HL-60/S4 (cell line): ENCODE data around the gene AFG3L2.

ENCODE experiments used
- in situ Hi-C: fragments of 300-500 bp; cut with MboI; formaldehyde crosslinking; loops from 2 replicates; pipeline ENCODE4 v1.14.3; 2022; ENCODE audit warnings: low sequenced_read_pairs

The AFG3L2 gene

DNA sequence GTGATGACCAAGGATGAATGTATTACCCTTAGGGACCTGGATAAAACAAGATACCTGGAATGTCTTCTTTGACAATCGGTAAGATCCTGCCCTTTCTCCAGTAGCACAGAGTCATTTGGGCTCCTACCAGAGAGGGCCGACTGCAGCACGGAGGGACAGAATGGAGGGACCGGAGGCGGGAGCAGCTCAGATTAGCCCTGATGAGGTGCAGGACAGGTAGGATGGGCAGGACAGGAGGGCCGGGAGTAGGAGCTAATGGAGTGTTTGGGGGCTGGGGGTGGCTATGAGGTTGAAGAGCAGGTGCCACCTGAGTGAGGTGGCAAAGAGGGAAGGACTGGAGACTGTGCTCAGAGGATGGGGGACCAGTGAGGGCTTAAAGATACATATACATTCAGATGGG lies 20.8 kb upstream of the AFG3L2 start:
- in situ Hi-C loops: loop anchor here (25.0 kb wide), 1 partner anchor 540 kb away; the partner anchor contains the start of gene SEH1L

DNA sequence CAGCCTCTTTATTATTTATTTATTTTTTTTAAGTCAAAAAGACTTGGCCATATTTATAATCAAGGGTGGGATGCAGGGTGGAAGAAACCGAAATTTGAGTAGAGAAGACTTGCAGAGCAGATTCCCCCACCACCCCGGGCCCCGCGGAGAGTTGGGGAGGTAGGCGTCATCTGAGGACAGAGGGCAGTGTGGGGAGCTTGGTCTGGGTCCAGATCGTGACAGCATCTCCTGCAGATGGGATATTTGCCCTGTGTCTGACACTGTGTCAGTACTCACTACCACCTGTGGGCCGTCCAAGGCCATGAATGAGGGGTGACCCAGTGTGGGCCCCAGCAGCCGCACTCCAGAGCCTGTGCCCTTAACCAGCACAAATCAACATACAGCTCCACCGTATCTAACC lies 20.2 kb upstream of the AFG3L2 start:
- in situ Hi-C loops: loop anchor here (25.0 kb wide), 1 partner anchor 540 kb away; the partner anchor contains the start of gene SEH1L

DNA sequence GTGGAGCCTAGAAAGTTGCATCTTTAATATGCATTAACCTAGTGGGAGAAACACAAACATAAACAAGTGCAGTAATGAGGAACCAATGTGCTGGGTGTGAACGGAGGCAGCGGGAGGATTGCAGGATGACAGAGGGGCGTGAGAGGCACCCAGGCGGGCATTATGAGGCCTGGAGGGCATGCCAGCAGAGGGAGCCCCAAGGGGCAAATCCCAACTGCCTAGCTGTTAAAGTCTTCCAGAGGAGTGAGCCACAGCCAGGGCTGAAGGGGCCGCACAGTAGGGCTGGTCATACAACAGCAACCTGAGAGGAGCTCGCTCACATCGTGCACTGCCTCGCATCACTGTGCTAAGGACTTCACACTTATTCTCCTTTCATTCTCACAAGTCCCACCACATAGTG lies 17.4 kb upstream of the AFG3L2 start:
- in situ Hi-C loops: loop anchor here (25.0 kb wide), 1 partner anchor 543 kb away; the partner anchor contains the start of gene SEH1L

DNA sequence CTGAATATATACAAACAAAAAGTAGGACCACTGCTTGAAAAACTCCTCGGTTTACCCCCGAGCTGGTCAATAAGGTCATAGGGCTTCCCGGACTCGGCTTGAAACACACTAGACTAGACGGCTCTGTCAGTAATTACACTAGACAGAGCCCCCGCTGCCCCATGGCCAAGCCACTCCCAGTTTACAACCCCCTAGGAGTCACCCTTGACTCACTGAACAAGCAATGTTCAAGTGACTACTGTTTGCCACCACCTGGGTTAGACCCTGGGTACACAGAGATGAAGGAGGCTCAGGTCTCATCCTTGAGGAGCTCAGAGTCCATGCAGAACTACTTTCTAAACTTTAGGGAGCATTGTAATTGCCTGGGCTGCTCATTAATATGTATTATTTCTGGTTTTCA lies 17.0 kb upstream of the AFG3L2 start:
- in situ Hi-C loops: loop anchor here (25.0 kb wide), 1 partner anchor 543 kb away; the partner anchor contains the start of gene SEH1L

DNA sequence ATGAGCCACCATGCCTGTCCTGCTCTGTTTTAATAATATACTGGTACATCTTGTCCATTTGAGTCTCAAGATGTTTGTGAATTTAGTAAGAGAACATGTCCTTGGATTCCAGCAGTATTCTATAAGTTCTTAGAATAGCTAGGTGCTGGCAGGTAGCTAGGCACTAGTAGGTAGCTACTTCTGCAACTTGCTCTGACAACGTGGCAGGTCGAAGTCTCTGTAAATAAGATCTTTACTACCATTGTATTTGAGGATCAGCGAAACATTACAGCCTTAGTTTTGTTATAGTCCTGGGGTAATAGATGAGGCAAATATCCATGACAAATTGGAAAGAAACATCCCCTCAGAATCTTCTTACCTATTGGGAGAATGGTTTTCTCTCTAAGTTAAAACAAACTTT lies 16.5 kb upstream of the AFG3L2 start:
- in situ Hi-C loops: loop anchor here (25.0 kb wide), 1 partner anchor 544 kb away; the partner anchor contains the start of gene SEH1L

DNA sequence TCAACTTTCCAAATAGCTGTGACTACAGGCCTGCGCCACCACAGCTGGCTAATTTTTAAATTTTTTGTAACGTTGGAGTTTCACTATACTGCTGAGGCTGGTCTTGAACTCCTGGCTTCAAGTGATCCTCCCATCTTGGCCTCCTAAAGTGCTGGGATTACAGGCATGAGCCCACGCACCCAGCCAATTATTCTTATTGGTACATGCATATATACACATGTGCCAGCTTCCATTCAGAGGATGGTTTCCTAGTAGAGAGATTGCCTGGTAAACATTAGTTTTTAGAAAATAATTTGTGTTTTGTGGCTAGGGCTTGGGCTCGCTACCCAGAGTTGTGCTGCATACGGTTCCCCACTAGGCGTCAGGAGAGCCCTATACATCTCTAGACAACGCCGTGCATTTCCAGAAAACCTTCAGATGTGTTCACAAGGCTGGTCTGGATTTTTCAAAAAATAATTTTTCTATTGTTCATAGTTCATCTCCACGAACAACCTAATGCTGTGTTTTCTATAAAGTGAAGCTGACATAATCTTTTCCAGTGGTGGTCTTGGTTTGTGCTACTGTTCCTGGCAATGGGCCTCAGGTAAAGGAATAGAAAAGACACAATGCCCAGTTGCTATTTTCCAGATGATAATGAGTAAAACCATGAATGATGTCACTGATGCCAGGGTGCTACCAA lies 14.6 kb upstream of the AFG3L2 start:
- in situ Hi-C loops: loop anchor here (25.0 kb wide), 1 partner anchor 546 kb away; the partner anchor contains the start of gene SEH1L

DNA sequence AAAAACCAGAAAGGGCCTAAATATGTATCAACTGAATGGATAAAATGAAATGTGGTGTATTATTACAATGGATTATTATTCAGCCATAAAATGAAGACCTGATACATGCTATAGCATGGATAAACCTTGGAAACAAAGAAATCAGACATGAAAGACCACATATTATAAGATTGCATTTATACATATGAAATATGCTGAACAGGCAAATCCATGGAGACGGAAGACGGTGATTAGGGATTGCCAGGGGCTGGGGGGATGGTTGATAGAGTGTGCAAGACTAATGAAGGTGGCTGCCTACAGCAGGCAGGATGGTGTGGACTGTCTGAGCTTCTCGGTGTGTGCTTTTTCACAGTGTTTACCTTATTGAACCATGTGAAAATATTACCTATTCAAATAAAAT lies 11.4 kb upstream of the AFG3L2 start:
- in situ Hi-C loops: loop anchor here (10.0 to 25.0 kb wide), 2 partner anchors 266 to 549 kb away; partner anchors contain the start of genes SEH1L and SPIRE1

DNA sequence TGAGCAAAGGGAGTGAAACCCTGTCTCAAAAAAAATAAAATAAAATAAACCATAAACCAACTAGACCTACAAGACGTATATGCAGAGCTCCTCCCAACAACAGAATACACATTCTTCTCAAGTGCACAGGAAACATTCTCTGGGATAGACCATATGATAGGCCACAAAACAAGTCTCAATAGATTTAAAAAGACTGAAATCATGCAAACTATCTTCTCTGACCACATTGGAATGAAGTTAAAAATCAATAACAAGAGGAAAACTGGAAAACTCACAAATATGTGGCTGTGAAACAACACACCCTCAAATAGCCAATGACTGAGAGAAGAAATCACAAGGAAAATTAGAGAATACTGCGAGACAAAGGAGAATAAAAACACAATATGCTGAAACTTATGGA lies 7.2 kb upstream of the AFG3L2 start:
- in situ Hi-C loops: loop anchor here (10.0 to 25.0 kb wide), 2 partner anchors 271 to 553 kb away; partner anchors contain the start of genes SEH1L and SPIRE1

DNA sequence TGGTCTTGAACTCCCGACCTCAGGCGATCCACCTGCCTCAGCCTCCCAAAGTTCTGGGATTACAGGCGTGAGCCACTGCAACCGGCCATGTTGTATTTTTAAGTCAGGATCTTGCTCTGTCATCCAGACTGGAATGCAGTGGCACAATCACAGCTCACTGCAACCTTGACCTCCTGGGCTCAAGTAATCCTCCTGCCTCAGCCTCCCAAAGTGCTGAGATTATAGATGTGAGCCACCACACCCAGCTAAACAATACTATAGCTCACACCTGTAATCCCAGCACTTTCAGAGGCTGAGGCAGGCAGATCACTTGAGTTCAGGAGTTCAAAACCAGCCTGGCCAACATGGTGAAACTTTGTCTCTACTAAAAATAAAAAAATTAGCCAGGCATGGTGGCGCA lies 6.7 kb upstream of the AFG3L2 start:
- in situ Hi-C loops: loop anchor here (10.0 to 25.0 kb wide), 2 partner anchors 271 to 554 kb away; partner anchors contain the start of genes SEH1L and SPIRE1

DNA sequence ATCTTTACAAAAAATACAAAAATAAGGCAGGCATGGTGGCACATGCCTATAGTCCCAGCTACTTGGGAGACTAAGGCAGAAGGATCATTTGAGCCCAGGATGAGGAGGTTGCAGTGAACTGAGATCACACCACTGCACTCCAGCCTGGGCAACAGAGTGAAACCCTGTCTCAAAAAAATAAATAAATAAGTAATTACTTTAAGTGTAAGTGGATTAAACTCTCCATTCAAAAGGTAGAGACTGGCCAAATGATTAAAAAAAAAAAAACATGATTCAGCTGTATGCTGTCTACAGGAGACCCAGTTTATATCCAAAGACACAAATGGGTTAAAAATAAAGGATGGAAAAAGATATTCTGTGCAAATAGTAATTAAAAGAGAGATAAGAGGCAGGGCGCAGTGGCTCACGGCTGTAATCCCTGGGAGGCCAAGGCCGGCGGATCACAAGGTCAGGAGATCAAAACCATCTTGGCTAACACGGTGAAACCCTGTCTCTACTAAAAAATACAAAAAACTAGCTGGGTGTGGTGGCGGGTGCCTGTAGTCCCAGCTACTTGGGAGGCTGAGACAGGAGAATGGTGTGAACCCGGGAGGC lies 5.3 kb upstream of the AFG3L2 start:
- in situ Hi-C loops: loop anchor here (10.0 to 25.0 kb wide), 2 partner anchors 272 to 555 kb away; partner anchors contain the start of genes SEH1L and SPIRE1

DNA sequence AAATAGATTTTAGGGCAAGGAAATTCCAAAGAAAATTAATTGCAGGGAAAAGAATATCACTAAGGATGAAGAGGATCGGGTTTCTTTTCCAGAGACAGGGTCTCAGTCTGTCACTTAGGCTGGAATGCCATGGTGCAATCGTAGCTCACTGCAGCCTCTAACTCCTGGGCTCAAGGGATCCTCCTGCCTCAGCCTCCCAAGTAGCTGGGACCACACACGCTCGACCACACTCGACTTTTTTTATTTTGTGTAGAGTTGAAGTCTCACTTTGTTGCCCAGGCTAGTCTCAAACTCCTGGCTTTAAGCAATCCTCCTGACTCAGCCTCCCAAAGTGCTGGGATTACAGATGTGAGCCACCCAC lies 1.2 kb upstream of the AFG3L2 start:
- in situ Hi-C loops: loop anchor here (25.0 kb wide), 1 partner anchor 559 kb away; the partner anchor contains the start of gene SEH1L

DNA sequence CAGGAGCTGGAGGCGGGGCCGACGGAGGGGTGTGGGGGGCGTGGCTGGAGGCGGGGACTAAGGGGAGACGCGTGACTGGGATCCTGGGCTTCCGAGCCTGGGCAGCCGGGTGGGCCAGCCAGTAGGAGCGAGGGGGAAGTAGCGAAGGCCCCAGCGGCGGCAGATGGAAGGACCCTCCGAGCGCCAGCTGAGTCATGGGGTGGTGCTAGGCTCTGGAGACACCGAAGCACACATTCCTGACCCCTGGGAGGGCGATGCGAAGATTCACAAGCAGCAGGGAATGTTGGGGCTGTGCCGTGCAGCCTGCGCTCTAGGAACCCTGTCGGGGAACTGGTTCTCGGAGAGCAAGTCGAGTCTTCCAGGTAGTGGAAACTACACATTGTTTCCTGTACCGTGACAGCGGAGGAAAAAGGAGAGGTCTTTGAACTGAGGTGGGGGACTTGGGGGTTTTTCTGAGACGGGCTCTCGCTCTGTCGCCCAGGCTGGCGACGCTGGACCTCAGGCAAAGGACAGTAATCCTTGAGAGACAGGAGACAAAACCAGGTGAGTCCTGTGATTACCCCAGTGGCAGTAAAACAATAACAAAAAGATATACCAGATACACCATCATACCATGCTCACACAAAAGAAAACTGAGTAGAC lies 650 bp upstream of the AFG3L2 start:
- in situ Hi-C loops: loop anchor here (25.0 kb wide), 1 partner anchor 560 kb away; the partner anchor contains the start of gene SEH1L

DNA sequence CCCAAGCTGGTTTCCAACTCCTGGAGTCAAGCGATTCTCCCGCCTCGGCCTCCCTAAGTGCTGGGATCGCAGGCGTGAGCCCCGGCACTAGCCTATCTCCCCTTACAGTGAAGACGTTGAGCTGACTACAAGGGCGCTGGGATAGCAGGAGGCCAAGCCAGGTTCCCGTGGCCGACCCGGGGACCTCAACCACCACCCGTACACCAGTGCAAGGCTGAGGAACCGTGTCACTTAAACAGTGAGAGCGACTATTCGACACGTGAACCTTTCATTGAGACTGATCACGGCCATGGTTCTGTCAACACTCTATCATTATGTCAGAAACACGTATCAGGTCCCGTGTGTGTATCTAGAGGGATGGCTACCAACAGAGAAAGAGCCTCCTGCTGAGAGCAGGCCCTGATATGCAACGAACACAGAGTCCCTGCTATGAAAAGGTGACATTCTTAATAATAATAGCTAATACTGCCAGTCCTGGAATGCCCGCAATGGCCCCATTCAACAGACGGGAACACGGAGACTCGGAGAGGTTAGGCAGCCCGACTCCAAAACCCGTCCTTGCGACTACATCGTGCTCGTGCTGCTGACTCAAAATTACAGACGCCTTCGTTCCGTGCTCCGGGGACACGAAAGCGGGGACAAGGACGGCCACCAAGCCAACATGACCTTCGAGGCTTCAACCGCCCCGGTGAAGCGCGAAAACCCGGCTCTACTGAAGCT lies 833 bp downstream of the AFG3L2 start:
- in situ Hi-C loops: loop anchor here (25.0 kb wide), 1 partner anchor 561 kb away; the partner anchor contains the start of gene SEH1L

DNA sequence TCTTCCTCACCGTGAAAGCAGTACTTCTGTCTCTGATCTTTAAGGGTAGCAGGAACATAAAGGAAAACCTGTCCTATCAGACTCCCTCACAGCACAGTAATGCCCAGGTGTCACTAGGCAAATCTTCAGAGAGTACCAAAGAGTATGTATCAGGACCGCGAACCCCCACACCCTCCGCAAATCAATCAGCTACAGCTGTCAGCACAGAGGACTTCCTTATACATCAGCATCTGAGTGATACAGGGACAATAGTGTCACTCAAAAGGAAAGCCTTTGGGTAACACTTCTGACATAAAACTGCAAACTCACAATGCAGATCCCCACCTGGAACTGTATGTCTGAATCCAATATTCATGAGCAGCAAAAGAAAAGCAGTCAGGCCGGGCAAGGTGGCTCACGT lies 2.6 kb downstream of the AFG3L2 start:
- in situ Hi-C loops: no loop called here

DNA sequence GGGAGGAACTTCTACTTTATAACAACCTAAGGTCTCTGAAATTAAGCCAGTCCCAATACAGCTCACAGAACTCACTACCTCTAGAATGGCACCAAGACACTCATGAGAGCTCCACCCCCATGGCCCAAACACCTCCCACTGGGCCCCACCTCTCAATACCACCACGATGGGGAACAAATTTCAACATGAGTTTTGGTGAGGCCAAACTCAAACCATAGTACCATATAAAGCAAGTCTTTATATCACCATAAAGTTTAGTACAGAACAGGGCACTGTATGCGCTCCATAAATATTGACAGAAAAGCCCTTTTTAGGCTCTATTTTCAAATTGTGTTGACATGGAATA lies 3.3 kb downstream of the AFG3L2 start:
- in situ Hi-C loops: no loop called here

DNA sequence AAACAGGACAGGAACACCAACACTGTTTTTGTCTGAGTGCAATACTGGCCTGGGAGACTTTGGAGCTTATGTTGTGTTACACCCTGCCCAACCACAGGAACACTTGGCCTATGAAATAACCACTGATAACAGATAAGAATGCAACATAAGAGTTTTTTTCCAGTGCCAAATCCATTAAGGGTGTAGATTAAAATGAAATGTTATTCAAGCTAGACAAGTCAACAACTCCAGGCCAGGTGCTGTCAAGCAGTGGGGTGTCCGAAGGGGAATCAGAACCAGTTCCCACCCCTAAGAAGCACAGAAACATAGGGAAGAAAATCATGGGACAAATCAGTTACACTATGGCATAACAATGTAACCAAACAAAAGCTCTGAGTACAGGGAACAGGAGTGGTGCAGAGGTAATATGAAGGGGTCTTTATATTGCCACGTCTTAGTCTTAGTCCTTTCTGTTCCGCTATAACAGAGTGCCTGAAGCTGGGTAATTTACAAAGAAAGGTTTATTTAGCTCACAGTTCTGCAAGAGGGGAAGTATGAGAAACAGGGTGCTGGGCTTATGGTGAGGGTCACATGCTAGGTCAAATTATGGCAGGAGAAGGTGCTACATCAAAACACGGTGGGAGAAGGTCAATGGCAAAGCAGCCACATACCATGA lies 3.8 kb downstream of the AFG3L2 start:
- in situ Hi-C loops: no loop called here

DNA sequence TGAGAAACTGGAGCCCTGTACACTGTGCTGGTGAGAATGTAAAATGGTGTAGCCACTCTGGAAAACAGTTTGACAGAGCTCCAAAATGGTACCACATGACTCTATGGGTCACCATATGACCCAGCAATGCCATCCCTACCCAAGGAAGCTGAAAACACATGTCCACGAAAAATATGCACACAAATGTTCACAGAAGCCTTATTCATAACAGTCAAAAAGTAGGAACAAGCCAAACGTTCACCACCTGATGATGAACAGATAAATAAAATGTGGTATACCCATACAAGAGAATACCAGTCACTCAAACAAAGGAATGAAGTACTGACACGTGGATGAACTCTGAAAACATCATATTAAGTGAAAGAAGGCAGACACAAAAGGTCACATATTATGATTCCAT lies 4.6 kb downstream of the AFG3L2 start:
- in situ Hi-C loops: no loop called here

DNA sequence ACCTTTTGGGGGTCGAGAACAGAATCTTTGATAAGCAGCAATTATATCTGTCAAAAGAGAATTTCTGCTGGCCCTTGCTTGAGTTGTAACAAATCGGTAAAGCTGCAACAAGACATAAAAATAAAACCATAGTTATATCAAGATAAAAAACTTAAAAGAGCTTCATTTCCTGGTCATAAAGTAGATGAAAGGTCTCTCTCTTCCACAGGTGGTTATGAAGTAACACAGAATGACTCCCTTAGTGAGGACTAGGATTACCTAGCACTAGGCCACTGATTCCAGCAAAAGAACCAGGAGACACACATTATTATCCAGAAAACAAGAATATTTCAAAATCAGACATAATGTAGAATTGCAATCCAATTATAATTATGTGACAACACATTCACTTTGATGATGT lies 5.4 kb downstream of the AFG3L2 start:
- in situ Hi-C loops: no loop called here

DNA sequence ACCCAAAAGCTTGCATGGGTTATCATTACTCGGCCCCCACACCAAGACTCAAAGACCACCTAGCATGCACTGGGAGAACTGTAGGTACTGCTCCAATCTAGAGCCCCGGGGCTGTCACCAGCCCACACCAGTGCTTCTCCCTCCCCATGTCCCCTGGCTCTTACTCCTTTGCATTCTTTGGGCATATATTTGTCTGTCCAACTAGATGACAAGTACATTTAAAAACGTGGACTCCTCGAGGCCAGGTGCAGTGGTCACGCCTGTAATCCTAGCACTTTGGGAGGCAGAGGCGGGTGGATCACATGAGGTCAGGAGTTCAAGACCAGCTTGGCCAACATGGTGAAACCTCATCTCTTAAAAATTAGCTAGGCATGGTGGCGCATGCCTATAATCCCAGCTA lies 7.8 kb downstream of the AFG3L2 start:
- in situ Hi-C loops: no loop called here

DNA sequence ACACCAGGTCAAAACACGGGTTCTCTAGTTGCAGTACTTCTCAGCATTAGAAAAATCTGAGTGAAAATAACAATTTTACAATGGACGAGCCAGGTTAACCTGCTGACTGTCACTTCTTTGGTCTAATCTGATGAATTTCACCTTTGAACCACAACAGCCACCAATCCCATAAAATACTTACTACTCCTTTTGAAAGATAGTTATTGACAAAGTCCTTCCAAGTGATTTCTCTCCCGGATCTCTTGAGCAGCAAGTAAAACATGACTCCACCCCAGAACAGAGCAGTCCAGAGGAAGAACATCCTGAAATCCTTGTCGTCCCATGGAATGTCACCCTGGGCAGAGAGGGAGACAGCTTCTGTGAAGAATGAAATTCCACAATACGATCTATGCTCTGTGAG lies 10.2 kb downstream of the AFG3L2 start:
- in situ Hi-C loops: no loop called here
